H1 (cell line): ENCODE results near the gene DAGLA. TPM values are rescaled to one million over a fixed set of nuclear protein-coding genes. Genes with fewer than 3 reads are reported as not detected.

Source experiments
- CTCF ChIA-PET: fragments of 300-600 bp; sonication (Branson Sonifier 250); formaldehyde crosslinking; loops from one replicate; lab custom pipeline; 2021; ENCODE audit not compliant: partially characterized antibody; lab: Charles Lee
- POLR2A ChIA-PET: fragments of 300-600 bp; sonication (Branson Sonifier 250); formaldehyde crosslinking; loops from one replicate; lab custom pipeline; 2021; ENCODE audit warnings: inconsistent platforms; ENCODE audit not compliant: partially characterized antibody; lab: Charles Lee
- DNase-seq, 2 experiments: peaks; one replicate each; pipeline versions ENCODE4 v3.0.0 to v3.0.0-alpha.2; 2010 to 2022; ENCODE audit warnings: low spot score in 2 of 2, low read depth in 1 of 2, mixed read lengths in 1 of 2
- FAIRE-seq: peaks from 2 replicates; lab custom pipeline; 2011; peaks lifted over from hg19 to GRCh38; lab: Jason Lieb, UNC
- H2AFZ ChIP-seq: 2 replicates; pipeline ENCODE4 v1.8.1; 2012; ENCODE audit warnings: low read length, inconsistent platforms
- H2AK5ac ChIP-seq: 2 replicates; pipeline ENCODE4 v1.6.1; 2013; ENCODE audit warnings: low read depth, low read length
- H2BK120ac ChIP-seq: replicated peaks from 2 replicates; pipeline ENCODE3; 2013; ENCODE audit warnings: low read depth, low read length, inconsistent platforms
- H2BK12ac ChIP-seq: 2 replicates; pipeline ENCODE4 v1.6.1; 2013; ENCODE audit warnings: low read depth, low read length
- H2BK15ac ChIP-seq: 2 replicates; pipeline ENCODE4 v1.6.1; 2013; ENCODE audit warnings: low read length
- H2BK20ac ChIP-seq: 2 replicates; pipeline ENCODE4 v1.6.1; 2013; ENCODE audit warnings: low read length
- H2BK5ac ChIP-seq: 2 replicates; pipeline ENCODE4 v1.6.1; 2013; ENCODE audit warnings: low read depth, low read length
- H3K14ac ChIP-seq: 2 replicates; pipeline ENCODE4 v1.6.1; 2013; ENCODE audit warnings: inconsistent platforms; ENCODE audit not compliant: insufficient read length
- H3K18ac ChIP-seq: 2 replicates; pipeline ENCODE4 v1.6.1; 2013; ENCODE audit warnings: low read length; ENCODE audit errors: extremely low read depth
- H3K23ac ChIP-seq: 2 replicates; pipeline ENCODE4 v1.6.1; 2013; ENCODE audit warnings: inconsistent platforms; ENCODE audit not compliant: insufficient read length
- H3K23me2 ChIP-seq: 2 replicates; pipeline ENCODE4 v1.6.1; 2013; ENCODE audit warnings: low read depth, low read length
- H3K27ac ChIP-seq: 2 replicates; pipeline ENCODE4 v1.6.1; 2011; ENCODE audit warnings: low read depth, low read length, inconsistent platforms
- H3K27me3 ChIP-seq, 4 experiments: replicated peaks in 1 of 4; 1 replicate in 1 of 4; 2 replicates in 3 of 4; pipeline versions ENCODE4 v1.6.1 to v1.8.1; 2011 to 2013; ENCODE audit warnings: low read length in 3 of 4, mild to moderate bottlenecking in 3 of 4, inconsistent platforms in 2 of 4, mixed read lengths in 2 of 4, moderate library complexity in 1 of 4; ENCODE audit not compliant: control insufficient read depth in 3 of 4, insufficient read depth in 3 of 4; ENCODE audit errors: extremely low read depth in 1 of 4
- H3K36me3 ChIP-seq, 4 experiments: 2 replicates each; pipeline versions ENCODE4 v1.6.1 to v1.8.1; 2011 to 2013; ENCODE audit warnings: mild to moderate bottlenecking in 4 of 4, low read length in 3 of 4, moderate library complexity in 2 of 4, control low read depth in 1 of 4, inconsistent platforms in 1 of 4; ENCODE audit not compliant: insufficient read depth in 4 of 4, control insufficient read depth in 2 of 4
- H3K4ac ChIP-seq: replicated peaks from 2 replicates; pipeline ENCODE3; 2013; ENCODE audit warnings: low read length, low read depth, mixed read lengths, inconsistent platforms; ENCODE audit not compliant: insufficient read length
- H3K4me1 ChIP-seq, 4 experiments: replicated peaks in 1 of 4; 1 replicate in 1 of 4; 2 replicates in 3 of 4; pipeline versions ENCODE4 v1.6.1 to v1.8.1; 2011 to 2013; ENCODE audit warnings: low read length in 3 of 4, inconsistent platforms in 2 of 4, mixed read lengths in 1 of 4; ENCODE audit not compliant: insufficient read depth in 4 of 4, control insufficient read depth in 3 of 4
- H3K4me2 ChIP-seq, 2 experiments: 2 replicates each; pipeline versions ENCODE4 v1.6.1 to v1.8.1; 2011 to 2013; ENCODE audit warnings: low read depth in 2 of 2, low read length in 2 of 2, control low read depth in 1 of 2, inconsistent platforms in 1 of 2, mild to moderate bottlenecking in 1 of 2; ENCODE audit not compliant: insufficient read depth in 1 of 2
- H3K4me3 ChIP-seq, 4 experiments: fragments of 200-600, 300-600 bp in 1 of 4; sonication (generic), shearing (Covaris generic), sonication (Bioruptor Twin) in 1 of 4; 2 replicates each; pipeline versions ENCODE4 v1.5.1 to v1.8.1; 2011 to 2016; ENCODE audit warnings: low read length in 4 of 4, low read depth in 3 of 4, control low read depth in 2 of 4, inconsistent platforms in 2 of 4, mild to moderate bottlenecking in 2 of 4, mixed read lengths in 1 of 4, moderate library complexity in 1 of 4; ENCODE audit not compliant: insufficient read depth in 2 of 4; ENCODE audit errors: extremely low read depth in 1 of 4
- H3K56ac ChIP-seq: replicated peaks from 2 replicates; pipeline ENCODE3; 2013; ENCODE audit warnings: low read depth, mild to moderate bottlenecking, mixed read lengths, low read length, inconsistent platforms; ENCODE audit not compliant: insufficient read length
- H3K79me1 ChIP-seq: 2 replicates; pipeline ENCODE4 v1.6.1; 2013; ENCODE audit warnings: low read depth, low read length, control low read depth
- H3K79me2 ChIP-seq, 2 experiments: 2 replicates each; pipeline versions ENCODE4 v1.6.1 to v1.8.1; 2012 to 2013; ENCODE audit warnings: low read length in 2 of 2, mild to moderate bottlenecking in 2 of 2, inconsistent platforms in 1 of 2; ENCODE audit not compliant: insufficient read depth in 2 of 2, control insufficient read depth in 1 of 2
- H3K9ac ChIP-seq, 4 experiments: replicated peaks in 1 of 4; 1 replicate in 1 of 4; 2 replicates in 3 of 4; pipeline versions ENCODE4 v1.6.1 to v1.8.1; 2011 to 2013; ENCODE audit warnings: low read depth in 3 of 4, low read length in 3 of 4, control low read depth in 2 of 4, mild to moderate bottlenecking in 2 of 4, moderate library complexity in 2 of 4, inconsistent platforms in 1 of 4; ENCODE audit errors: extremely low read depth in 1 of 4
- H3K9me3 ChIP-seq, 2 experiments: 2 replicates each; pipeline versions ENCODE4 v1.6.1 to v1.8.1; 2012 to 2013; ENCODE audit warnings: mild to moderate bottlenecking in 2 of 2, moderate library complexity in 2 of 2, control low read depth in 1 of 2, inconsistent platforms in 1 of 2, low read depth in 1 of 2, low read length in 1 of 2, mixed read lengths in 1 of 2; ENCODE audit not compliant: insufficient read depth in 2 of 2
- H4K20me1 ChIP-seq, 2 experiments: replicated peaks in 1 of 2; 2 replicates each; pipeline versions ENCODE3 to v1.8.1; 2011 to 2013; ENCODE audit warnings: inconsistent platforms in 2 of 2, low read length in 2 of 2, mild to moderate bottlenecking in 1 of 2; ENCODE audit not compliant: insufficient read depth in 2 of 2, control insufficient read depth in 1 of 2
- H4K5ac ChIP-seq: 2 replicates; pipeline ENCODE4 v1.6.1; 2013; ENCODE audit warnings: low read length, low read depth, mixed read lengths, inconsistent platforms; ENCODE audit not compliant: insufficient read length
- H4K8ac ChIP-seq: 2 replicates; pipeline ENCODE4 v1.8.0; 2013; ENCODE audit warnings: mild to moderate bottlenecking, moderate library complexity, low read length, inconsistent platforms; ENCODE audit not compliant: insufficient read depth; ENCODE audit errors: extremely low read depth
- H4K91ac ChIP-seq: replicated peaks from 2 replicates; pipeline ENCODE3; 2013; ENCODE audit warnings: low read length, mixed read lengths, inconsistent platforms; ENCODE audit not compliant: insufficient read length
- PHF8 ChIP-seq: fragments of 200-600 bp; sonication (generic); conservative IDR thresholded peaks from 2 replicates; pipeline ENCODE4 v1.7.1; 2012; ENCODE audit warnings: low read depth, mild to moderate bottlenecking, inconsistent platforms, low read length, moderate library complexity
- ZNF274 ChIP-seq: IDR thresholded peaks from 2 replicates; pipeline ENCODE4 v1.7.0; 2012; ENCODE audit warnings: low read length, borderline replicate concordance; ENCODE audit errors: extremely low read depth
- WGBS, 2 experiments: shearing (Covaris generic) in 1 of 2; methylation state at CpG; one replicate each; pipeline versions ENCODE4 v1.1.6 to v1.1.7; 2013 to 2015; ENCODE audit warnings: low lambda C conversion rate in 2 of 2, mixed read lengths in 2 of 2, inconsistent platforms in 1 of 2, low coverage in 1 of 2, missing lambda C conversion rate in 1 of 2; ENCODE audit not compliant: insufficient replicate concordance in 2 of 2, insufficient coverage in 1 of 2, insufficient read length in 1 of 2; ENCODE audit errors: extremely low coverage in 1 of 2, missing lambda C conversion rate in 1 of 2; 5-methylcytosine and 5-hydroxymethylcytosine counted together
- polyA plus RNA-seq, 7 experiments: library from polyadenylated mRNA; depleted of rRNA in 3 of 7; stranded (reverse) in 5 of 7; unstranded in 2 of 7; fragments of >200 nt in 5 of 7; fragments of 200-250 nt in 2 of 7; gene quantifications; 1 replicate in 5 of 7; 2 replicates in 1 of 7; 4 replicates in 1 of 7; pipeline versions ENCODE4 v1.2.1 to v1.2.3, GENCODE V29; 2011 to 2013; ENCODE audit warnings: missing spikeins in 2 of 7, mixed read lengths in 2 of 7
- total RNA-seq: library from RNA; stranded (reverse); fragmentation: NEBNext Ultra II Directional; extraction: Animal tissue kit (Norgen Biotek cat#: 25700); gene quantifications from 2 replicates; pipeline ENCODE4 v1.2.1, GENCODE V29; 2021

Gene DAGLA
- total and polyA plus RNA-seq, 2 of the 8 experiments (the other 6 are each of a cell fraction or from before 2014, with no cell fraction given): 3.6 to 6.6 TPM

- POLR2A ChIA-PET: interaction anchor here (1.0 kb wide), 2 partner anchors 14 to 87 kb away, joined by 3 to 4 read pairs; partner anchors contain the start of genes FEN1 and TMEM258
- no peak overlapping the region for H2BK120ac ChIP-seq
These were observed 24.6 kb downstream of the DAGLA start for GRCh38 chr11:61704838-61705237.

More at GRCh38 chr11:61704838-61705237, 24.6 kb downstream of the DAGLA start:
- Histone ChIP-seq H4K91ac (no peak overlapping the region), H2BK5ac (no peak overlapping the region), H3K27me3 (no peaks in the 10 kb centered on the region; a peak in 1 of 7 replicates), H3K79me2 (no peaks in the 10 kb centered on the region), H3K36me3 (no peaks in the 10 kb centered on the region), H3K9me3 (no peaks in the 10 kb centered on the region), H3K23me2 (peaks cover 2% of the 10 kb centered on the region; the same call in 1 of the 2 replicates), H3K4ac (no peak overlapping the region), H3K4me3 (no peak overlapping the region), H2AFZ (no peak overlapping the region), H4K5ac (no peak overlapping the region), H2BK20ac (no peak overlapping the region), H3K56ac (no peak overlapping the region), H3K4me1 (peaks cover 0 to 12% (median 4%) of the 10 kb centered on the region in 4 experiments; a peak in 5 of 7 replicates), H3K79me1 (no peaks in the 10 kb centered on the region), H3K4me2 (no peak overlapping the region; a peak in 1 of 4 replicates), H4K8ac (no peak overlapping the region), H3K23ac (no peak overlapping the region), H2AK5ac (no peak overlapping the region; the same call in 1 of the 2 replicates), H3K9ac (0 out of 7 replicates have a peak overlapping the region, but pooled peaks of 1 of the 4 experiments have one; percentile 15), H3K18ac (no peak overlapping the region; the same call in 1 of the 2 replicates), H2BK15ac (no peak overlapping the region), H3K27ac (no peak overlapping the region), H4K20me1 (no peaks in the 10 kb centered on the region), H3K14ac (no peak overlapping the region), H2BK12ac (no peak overlapping the region)
- FAIRE-seq (no peak), DNase-seq (no peak)
- TF ChIP-seq PHF8 (no peak), ZNF274 (no peak)
- 87% methylated on average over 15 of the region's 15 CpGs; no CpG with 5 or more reads in 1 of the 2 experiments for WGBS, 2 experiments
- CTCF ChIA-PET: interaction anchor here (0.9 to 3.4 kb wide), 12 partner anchors 9 to 226 kb away, joined by 3 to 15 read pairs (median 4); no protein-coding TSS in a partner anchor
